MV-4-11 (cell line): ENCODE data around the gene IL17B.

Experiments
- DNase-seq: peaks from one replicate; lab custom pipeline; 2025; lab: John Stamatoyannopoulos, UW

The IL17B gene, protein sequence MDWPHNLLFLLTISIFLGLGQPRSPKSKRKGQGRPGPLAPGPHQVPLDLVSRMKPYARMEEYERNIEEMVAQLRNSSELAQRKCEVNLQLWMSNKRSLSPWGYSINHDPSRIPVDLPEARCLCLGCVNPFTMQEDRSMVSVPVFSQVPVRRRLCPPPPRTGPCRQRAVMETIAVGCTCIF

DNA sequence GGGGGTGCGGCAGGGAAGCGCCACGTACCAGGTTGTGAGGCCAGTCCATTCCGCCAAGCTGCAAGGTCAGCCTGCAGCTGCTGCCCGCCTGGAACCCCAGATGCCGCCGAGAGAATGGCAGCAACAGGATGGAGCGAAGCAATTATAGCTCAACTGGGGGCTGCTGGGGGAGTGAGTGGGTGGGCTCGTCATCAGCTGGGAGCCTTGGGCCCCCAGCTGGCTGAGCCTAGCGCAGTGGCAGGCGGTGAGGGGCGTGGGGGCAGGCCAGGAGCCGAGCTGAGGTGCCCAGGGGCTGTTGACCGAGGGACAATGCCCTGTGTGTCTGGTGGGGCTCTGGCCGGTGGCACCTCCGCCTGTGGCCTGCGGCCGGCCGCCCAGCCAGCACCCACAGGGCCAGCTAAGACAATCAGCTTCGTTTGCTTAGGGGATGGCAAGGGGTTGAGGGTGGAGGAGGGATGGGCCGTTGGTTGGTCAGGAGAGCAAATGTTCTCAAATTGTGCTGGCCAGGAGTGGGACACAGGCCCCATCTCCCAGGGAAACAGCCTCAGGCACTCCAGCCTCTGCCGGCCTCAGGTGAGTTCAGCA is at the start of gene IL17B:
Gene IL17B (minus strand): TSS at position 116 of the 585 bp plus-strand sequence. CDS start 67 bp downstream, at position 49.
- DNase-seq: no peak

DNA sequence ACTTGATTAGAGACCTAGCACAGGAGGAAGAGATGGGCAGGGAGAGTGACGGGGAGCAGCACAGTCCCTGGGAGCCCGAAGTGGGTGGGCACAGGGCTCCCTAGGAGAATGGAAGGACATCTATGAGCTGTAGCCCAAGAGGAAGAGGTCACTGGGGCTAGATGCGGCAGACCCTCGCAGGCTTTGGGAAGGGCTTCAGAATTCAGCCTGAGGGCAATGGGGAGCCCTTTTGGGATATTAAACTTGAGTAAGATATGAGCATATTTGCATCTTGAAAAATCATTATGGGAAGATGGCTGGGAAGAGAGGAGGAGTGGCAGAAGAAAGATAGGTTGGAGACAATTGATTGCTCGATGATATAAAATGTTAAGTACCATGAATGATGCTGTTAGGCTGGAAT is 48.9 kb upstream of the IL17B start:
- no peak for DNase-seq

DNA sequence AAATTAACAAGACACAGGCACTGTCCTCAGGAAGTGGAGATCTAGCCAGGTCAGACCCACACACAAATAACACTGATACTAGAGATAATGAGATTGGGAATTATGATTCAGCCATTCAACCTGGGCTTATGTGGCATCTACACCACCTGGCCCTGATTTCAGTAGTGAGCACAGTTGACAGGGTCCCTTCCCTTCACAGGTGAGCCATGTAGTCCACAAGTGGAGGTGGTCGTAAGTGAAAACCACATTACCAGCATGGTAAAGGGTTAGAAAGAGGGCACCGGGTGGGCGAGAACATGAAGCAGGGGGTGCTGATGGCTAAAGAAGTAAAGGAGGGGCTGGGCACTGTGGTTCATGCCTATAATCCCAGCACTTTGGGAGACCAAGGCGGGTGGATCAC is 48.3 kb upstream of the IL17B start:
- DNase-seq: no peak

DNA sequence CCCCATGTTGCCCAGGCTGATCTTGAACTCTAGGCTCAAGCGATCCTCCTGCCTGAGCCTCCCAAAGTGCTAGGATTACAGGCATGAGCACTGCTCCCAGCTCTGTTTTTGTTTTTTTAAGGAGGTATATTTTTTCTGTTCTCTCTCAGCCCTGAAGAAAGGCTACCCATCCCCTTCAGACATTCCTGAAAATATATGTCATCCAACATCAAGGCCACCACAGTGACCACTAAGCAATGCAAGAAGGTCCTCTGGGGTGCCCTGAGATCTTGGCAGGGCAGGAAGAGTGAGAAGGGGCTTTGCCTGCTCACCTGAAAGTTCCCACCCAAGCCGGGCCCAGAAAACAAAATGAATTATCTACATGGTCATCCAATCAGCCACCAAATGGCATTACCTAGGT is 47.8 kb upstream of the IL17B start:
- no peak for DNase-seq

DNA sequence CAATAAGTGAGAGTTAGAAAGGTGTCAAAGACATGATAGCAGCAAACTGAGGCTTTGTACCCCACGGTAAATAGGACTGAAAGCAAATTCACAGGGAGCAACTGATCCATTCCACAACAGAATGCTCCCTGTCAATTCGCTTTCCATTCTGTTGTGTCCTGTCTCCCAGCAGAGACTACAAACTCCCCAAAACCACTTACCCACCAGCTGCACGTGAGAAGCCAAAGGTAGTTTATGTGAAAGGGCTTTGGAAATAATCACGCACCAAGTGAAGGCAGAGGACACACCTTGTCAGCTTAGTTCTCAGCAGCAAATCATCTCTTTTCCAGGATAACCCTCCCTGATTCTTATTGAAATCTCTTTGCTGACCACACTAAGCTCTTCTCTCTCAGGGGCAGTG is 46.6 kb upstream of the IL17B start:
- DNase-seq: no peak

DNA sequence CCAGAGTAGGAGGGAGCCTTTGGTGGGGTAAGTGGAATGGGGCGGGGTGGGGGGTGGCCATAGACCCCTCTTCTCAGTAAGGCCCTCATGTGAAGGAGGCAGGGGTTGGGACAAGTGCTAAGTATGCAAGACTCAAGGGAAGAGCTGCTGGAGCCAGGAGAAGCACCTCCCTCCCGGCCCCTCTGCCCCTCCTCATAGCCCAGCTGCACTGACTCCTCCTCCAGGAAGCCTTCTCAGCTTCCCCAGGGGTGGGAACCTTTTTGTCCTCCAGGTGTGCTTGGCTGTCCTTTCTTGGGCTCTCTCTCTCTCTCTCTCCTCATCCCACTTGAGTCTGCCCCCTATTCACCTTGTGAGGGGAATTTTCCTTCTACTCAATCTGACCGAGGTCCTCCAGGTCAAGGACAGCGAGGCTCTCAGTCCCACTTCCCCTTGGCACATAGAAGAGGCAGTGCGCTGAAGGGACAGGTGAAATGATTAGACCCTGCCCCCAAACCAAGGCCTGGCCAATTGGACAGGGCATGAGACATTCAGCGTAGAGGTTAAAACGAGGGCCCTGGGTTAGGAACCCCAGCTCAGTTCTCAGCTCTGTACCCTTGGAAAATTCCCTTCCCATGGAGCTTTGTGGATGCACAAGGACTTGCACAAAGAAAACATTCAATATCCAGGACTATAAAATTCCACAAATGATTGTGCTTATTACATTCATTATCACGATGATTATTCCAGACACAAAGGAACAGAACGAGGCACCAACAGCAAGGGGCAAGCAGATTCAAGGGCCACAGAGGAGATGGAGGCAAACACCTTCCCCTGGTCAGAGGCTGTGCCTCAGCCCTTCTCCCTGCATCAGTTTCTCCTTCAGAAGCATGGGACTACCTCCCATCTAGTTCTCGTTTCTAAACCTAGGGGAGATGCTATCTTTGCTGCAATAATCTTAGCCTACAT is 45.6 kb upstream of the IL17B start:
- DNase-seq: no peak

DNA sequence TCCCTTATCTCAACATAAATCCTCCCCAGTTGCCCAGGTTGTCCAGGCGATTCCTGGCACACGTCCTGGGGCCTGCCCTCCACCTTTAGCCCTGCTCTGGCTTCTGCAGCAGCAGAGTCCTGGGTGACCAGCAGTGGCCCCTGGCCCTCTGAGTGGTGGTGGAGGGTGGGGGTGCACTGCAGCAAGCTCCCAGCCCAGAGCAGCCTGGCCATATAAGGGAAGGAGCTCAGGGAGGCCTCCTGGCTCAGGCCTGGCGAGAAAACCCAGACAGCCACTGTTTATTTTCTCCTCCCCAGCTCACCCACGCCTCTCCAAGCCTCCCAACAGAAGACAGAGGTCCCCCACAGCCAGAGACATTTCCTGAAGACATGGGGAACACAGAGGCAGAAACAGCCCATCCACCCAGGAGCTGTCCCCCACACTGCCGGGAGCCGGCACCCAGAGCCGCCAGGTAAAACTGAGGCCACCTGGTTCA is 44.7 kb upstream of the IL17B start:
- DNase-seq: no peak

DNA sequence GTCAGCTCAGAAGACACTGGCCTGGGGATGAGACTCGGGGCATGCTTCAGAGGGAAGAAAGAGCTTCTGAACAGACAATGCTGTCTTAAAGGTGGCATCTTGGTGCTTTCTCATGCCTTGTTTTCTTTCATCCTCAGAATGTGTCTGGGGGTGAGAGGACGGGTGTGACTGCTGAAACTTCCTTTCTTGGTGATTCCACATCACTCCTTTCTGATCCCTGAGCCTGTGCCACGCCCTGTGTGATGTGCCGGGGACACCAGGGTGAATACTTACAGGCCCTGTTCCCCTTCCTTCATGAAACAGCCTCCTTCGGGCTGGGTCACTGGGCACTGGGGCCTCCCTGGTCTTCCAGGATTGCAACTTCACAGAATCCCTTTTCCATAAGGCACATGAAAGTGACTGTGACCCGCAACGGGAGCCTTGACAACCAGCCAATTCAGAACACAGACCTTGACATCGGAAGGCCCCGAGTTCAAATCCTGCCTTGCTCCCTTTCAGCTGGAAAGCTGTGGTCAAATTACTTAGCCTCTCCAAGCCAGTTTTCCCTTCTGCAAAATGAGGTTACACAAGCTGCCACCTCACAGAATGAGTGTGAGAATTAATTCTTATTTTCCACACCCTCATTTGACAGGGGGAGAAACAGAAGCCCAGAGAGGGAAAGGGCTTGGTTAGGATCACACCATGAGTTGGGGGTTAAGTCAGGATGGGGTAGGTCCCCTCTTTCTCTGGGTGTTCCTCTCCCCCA is 44.1 kb upstream of the IL17B start:
- no peak for DNase-seq

DNA sequence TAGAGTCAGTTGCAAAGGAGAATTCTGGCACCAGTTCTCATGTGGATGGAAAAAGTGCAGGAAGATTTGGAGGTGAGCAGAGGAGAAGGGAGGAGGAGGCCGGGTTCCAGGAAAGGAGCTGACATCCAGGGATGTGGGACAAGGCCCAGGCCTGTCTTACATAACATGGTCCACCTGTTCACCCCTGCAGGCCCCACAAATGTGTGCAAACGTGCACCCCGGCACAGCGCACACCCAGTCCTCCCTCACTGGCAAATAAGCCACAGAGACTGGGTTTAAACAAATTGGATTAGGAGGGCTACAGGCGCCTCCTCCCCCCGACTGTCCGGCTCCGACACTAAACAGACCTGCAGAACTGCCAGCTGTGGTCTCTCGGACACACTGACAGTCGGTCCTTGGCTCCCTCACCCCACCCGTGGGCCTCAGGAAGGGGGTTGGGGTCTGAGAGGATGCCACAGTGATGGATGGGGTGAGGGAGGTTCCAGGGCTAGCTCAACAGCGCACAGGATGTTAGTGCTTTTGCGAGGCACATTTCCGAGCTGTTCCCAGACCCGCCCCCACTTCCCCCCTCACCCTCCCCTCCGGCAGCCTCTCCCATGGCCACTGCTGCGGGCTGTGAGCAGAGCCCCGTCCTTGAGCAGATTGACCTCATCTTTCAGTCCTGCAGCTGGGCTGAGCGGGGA is 43.4 kb upstream of the IL17B start:
- no peak for DNase-seq

DNA sequence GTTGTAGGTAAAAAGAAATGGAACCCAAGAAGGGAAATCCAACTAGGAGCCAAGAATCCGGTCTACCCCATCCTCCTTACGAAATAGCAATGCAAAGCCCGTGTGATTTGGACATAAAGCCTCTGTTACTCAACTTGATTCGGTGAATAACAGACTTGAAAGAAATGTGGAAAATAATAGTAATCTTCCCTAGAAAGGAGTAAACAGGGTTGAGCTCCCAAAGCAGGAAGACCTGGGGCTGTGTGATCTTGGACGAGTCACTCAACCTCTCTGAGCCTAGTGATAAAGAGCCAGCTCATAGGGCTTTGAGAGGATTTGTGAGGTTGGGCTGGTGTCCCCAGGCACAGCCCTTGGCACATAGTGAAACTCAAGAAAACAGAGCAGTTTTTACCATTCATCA is 42.7 kb upstream of the IL17B start:
- DNase-seq: no peak

DNA sequence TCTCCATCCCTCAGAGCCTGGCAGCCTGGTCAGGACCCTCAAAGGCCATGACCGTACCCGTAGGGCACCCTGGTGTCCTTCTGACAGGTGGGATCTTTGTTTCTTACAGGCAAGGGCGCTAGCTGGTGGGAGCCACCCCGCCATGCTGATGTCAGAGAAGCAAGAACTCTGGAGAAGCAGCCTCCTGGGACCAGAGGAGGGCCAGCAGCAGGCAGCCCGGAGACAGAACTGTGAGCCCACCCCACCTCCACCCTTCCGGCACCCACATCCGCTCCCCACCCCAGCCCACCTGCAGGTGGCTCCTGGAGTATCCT is 42.2 kb upstream of the IL17B start:
- DNase-seq: no peak

DNA sequence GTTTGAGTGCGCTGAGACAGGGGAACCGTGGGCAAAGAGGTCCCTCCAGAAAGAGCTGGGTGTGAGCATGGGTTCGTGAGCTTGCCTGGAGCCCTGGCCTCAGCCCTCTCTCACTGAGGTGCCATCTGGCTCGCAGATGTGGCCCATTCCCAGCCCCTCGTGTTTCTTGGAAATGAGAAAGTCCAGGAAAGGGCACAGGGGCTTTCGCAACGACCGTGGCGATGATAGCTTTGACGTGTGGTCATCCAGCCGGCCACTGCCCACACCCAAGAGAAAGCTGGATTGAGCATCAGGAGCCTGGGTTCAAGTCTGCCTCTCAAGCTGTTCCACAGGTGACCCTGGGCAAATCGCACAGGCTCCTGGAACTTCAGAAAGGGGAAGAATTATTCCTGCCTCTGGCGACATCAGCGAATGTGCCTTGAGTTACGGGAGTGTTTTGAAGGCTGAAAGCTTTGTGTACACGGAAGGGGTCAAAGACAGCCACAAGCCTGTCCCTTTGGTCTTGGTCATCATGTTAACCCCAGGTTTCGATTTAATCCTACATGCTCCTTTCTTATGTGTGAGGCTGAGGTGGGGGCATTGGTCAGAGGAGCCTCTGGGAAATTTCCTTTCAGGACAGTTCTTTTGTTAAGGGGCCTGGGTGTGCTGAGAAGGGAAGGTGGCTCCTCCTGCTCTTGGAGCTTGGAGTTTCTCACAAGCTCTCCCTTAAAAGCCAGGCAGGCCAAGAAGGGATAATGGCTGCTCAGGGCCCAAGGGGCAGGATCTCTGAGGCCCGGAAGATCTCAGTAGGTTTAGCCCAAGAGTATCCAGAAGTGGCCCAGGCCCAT is 41.7 kb upstream of the IL17B start:
- no peak for DNase-seq

DNA sequence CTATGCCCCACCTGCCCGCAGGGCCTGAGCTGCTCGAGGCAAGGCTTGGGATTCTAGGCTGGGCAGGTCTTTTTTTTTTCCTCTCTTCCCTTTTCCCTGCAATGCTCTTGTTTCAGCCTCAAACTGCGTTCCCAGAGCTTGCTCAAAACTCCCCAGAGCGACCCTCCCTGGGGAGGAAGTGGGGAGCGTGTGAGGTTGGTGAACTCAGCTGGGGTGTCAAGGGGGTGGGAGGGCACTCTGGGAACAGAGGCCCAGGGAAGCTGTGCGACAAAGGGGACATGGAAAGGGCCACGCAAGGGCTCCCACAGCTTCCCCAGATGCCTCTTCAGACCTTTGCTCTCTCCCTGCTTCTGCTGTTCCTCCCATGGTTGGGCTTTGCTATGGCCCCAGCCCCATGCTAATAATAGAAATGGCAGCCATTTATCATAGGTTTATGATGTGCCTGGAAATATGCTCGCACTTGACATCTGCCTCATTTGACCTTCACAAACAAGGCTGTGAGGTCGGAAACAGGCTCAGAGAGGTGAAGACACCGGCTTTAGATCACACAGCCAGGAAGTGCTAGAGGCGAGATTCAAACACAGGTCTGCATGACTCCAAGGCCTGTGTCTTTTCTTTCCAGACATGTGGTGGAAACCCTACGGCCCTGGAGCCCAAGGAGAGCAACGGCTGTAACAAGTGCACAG is 40.9 kb upstream of the IL17B start:
- DNase-seq: no peak

DNA sequence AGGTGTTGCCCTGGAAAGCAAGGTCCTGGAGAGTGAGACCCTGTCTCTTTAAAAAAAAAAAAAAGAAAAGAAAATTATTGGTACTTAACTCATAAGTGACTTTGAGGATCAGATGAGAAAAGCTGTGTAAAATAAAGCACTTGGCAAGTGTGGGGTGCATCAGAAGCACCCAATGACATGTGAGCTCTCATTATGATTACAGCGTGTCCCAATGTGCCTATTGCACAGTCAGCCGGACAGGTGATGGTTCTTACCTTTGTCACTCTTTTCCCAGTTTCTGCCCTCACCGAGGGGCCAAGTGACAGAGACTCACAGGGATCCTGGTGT is 40.4 kb upstream of the IL17B start:
- no peak for DNase-seq

DNA sequence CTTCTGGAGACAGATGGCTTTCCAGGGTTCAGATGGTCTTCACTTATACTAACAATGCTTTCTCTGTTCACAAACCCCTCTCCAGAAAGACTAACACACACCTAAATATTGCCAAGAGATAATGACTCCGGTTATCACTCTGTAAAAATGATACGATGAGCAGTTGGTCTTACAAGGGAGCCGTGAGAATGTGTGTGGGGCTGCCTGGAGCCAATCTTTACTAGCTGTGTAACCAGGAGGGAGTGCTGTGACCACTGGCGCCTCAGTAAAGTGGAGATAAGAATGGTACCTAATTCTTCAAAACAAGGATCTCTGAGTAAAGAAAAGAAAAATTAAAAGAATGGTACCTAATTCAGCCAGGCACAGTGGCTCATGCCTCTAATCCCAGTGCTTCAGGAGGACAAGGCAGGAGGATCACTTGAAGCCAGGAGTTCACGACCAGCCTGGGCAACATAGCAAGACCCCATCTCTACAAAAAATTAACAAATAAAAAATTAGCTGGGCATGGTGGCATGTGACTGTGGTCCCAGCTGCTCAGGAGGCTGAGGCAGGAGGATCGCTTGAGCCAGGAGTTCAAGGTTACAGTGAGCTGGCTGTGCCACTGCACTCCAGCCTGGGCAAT is 39.9 kb upstream of the IL17B start:
- no peak for DNase-seq

DNA sequence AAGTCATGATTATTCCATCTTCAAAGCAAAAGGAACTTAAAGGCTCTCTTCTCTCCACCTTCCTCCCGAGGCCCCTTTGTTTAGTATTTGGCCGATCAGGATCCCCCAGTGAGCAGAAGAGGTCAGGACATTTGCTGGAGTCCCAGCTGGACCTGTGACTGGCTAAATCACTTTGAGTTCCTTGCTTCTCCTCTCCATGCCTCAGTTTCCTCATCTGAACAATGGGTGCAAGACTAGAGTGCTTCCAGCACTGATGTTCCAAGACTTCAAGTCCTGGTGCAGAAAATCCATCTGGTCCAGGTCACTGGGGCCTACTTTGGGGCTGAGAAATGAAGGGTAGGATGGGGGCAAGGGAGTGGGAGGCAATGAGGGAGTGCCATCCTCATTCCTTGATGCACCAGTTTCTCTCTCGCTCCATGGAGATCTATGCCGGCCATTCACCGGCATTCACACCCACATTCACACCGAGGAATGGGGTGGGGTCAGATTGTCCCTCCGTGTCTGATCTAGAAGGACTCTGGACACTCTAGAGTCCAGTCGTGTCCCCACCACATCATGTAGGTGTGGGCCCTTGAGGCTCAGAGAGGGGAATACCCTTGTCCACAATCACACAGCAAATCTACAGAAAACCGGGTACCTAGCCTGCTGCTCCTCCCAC is 38.7 kb upstream of the IL17B start:
- no peak for DNase-seq

DNA sequence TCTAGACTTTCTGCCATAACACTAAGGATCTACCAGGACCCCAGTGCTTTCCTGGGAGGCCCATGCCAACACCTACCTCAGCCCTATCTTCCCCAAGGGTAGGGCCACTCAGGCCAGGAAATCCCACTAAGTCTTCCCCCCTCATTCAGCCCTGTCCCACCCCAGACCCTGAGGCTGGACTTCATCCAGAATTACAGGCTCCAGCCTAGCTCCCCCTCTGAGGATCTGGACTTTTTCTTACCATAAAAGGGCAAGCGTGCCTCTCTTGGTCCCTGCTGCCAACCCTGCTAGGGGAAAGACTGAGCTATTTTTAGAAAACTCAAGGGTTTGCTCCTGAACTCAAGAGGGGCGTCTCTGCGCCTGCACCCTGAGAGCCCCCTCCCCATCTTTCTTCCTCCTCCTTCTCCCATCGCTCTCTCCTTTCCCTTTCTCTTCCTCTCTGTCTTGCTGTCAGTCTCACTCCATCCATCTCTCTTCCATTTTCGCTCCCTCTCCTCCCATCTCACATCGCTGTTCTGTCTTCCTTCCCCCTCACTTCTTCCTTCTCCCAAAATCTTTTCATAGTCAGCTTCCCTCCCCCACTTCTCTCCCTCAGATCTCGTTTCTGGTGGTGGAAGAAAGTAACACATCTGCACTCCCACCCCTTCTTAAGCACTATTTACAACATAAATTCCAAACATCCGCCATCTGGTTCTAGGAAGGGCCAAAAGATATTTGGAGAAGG is 38.1 kb upstream of the IL17B start:
- no peak for DNase-seq

DNA sequence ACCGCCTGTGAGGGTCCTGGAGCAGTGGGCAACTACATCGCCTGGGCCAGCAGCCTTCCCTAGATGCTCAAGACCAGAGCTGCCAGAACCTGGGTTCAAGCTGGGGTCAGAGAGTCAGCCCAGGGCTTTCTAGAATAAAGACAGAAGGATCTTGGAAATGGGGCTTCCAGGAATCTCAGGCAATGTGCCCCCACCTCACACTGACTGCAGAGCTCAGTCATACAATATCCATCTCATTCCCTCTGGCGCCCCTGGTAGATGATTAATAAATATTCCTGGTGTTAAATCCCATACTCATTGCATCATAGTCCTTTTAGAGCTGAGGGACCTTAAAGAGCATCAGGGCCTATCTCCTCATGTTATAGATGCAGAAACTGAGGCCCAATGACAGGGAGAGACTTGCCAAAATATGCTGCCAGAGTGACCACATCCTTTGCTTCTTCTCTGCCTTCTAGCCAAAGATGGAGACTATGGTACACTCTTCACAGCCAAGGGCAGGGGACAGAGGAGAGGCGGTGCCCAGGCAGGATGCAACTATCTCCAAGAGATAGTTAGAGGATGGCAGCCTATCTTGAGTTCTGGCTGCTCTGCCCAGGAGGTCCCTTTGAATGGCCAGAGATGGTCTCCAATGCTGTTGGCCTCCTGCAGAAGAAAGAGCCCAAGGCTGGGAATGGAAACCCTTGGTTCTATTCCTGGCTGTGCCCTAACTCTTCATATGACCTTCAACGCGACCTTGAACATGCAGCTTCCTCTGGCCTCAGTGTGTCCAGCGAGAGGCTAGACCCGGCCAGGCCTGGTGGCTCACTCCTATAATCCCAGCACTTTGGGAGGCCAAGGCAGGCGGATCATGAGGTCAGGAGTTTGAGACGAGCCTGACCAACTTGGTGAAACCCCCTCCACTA is 36.2 kb upstream of the IL17B start:
- no peak for DNase-seq
